ENCODE measurements around the gene KCNB1.

DNA sequence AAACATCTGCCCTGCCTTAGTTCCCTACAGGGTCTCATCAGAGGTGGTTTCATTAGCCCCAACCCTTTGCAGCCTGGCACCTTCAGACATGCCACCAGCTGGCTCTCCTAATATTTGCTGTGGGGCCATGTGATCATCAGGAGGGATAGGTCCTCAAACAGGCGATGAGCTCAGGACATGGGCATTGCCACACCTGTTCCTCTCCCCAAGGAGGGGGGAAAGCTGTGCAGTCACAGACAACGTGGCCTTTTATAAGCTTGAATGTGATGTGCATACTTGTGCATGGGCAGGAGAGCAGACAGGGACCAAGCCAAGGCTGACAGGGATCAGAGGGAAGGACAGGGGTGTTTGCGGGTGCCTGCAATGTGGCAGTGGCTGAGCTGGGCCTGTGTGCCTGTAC lies 125.8 kb downstream of the KCNB1 start:
- TF ChIP-seq EP300 (IDR thresholded peaks at IDR 0.05) (no peak), CTCF (IDR thresholded peaks at IDR 0.05) (no peak)

Data from upper lobe of left lung (tissue), 4 donors.